OCI-LY1 (cell line): ENCODE measurements around the gene DNAH8.
A peak's percentile ranks its signal among the peaks of the same experiment; 100 is the strongest.

ENCODE experiments used
- EZH2 ChIP-seq: fragments of 200-600 bp; sonication (generic), shearing (Covaris generic); IDR thresholded peaks from 2 replicates; pipeline ENCODE4 v1.8.0; 2017; ENCODE audit warnings: borderline replicate concordance, mixed run types, mild to moderate bottlenecking, antibody characterized with exemption, low read length, moderate library complexity, mixed read lengths
- TF ChIP-seq, protein P1 (sequence below): fragments of 200-600 bp; sonication (generic), shearing (Covaris generic); IDR thresholded peaks from 2 replicates; pipeline ENCODE4 v1.5.1; 2017; ENCODE audit warnings: mild to moderate bottlenecking, antibody characterized with exemption, low read length, moderate library complexity, mixed read lengths

DNA sequence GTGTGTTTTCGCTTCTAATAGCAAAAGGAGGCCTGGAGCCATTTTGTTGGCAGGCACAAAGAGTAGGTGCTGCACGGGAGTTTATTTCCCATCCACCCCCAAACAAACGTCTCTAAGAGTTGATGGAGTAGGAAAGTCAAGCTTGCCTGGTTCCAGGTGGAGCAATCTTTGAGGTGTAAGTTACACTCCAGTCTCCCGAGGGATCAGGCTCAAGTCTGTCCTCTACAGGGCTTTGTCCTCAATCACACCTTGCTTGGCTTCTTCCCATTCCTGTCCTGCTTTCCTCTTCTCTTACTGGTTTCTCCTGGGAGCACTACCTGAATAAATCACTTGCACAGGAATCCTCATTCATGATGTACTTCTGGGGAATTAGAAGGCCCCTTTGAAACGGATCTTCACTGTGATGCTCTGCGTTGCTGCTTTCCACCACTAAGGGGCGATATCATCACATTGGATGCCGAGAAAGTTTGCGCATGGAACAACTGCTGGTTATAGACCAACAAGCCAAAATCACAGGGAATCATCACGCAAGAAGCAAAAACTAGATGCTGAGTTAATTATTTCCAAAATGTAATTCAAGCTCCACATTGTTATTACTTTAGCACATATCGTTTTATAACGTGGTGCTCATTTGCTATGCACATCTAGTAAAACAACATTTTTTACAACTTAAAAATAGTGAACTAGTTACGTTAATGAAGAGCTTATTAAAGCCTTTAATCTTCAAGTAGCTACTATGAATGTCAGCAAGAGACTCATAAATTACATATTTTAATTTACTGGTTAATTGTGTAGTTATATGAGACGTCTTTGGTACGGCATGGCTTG, 156.8 kb downstream of the DNAH8 start:
- TF ChIP-seq, protein P1, sequence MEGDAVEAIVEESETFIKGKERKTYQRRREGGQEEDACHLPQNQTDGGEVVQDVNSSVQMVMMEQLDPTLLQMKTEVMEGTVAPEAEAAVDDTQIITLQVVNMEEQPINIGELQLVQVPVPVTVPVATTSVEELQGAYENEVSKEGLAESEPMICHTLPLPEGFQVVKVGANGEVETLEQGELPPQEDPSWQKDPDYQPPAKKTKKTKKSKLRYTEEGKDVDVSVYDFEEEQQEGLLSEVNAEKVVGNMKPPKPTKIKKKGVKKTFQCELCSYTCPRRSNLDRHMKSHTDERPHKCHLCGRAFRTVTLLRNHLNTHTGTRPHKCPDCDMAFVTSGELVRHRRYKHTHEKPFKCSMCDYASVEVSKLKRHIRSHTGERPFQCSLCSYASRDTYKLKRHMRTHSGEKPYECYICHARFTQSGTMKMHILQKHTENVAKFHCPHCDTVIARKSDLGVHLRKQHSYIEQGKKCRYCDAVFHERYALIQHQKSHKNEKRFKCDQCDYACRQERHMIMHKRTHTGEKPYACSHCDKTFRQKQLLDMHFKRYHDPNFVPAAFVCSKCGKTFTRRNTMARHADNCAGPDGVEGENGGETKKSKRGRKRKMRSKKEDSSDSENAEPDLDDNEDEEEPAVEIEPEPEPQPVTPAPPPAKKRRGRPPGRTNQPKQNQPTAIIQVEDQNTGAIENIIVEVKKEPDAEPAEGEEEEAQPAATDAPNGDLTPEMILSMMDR: peak; percentile 87
- TF ChIP-seq EZH2: no peak
